ENCODE measurements around the gene KLHL10. TPM values are rescaled to one million over a fixed set of nuclear protein-coding genes. Genes with fewer than 3 reads are reported as not detected.
A peak's percentile ranks its signal among the peaks of the same experiment; 100 is the strongest.

The KLHL10 gene
- under 0.01 TPM in 2 replicates for total RNA-seq

- no peak for TF ChIP-seq CTCF (IDR thresholded peaks at IDR 0.05; ENCODE audit: insufficient read depth, low read depth, low read length)
- DNase-seq (ENCODE audit: low read depth): no peak
- H3K4me3 ChIP-seq (ENCODE audit: low read depth, low read length): no peak within 1 kb of the TSS
Observed at GRCh38 chr17:41837761-41838538, at the start of gene KLHL10. Gene KLHL10, plus strand, starts transcription at chr17:41837825. Its CDS starts 108 bp downstream, at chr17:41837933.

GRCh38 chr17:41792845-41793783, 44.5 kb upstream of the KLHL10 start:
- H3K4me3 ChIP-seq (ENCODE audit: low read depth, low read length): peak overlapping the region; percentile 14
- no peak for TF ChIP-seq CTCF (IDR thresholded peaks at IDR 0.05; ENCODE audit: insufficient read depth, low read depth, low read length)
- peak; percentile 95 for DNase-seq (ENCODE audit: low read depth)

GRCh38 chr17:41793784-41794539, 43.7 kb upstream of the KLHL10 start:
- TF ChIP-seq CTCF (IDR thresholded peaks at IDR 0.05; ENCODE audit: insufficient read depth, low read depth, low read length): no peak
- DNase-seq (ENCODE audit: low read depth): peak; percentile 92
- H3K4me3 ChIP-seq (ENCODE audit: low read depth, low read length): peak overlapping the region; percentile 14

- TF ChIP-seq CTCF (IDR thresholded peaks at IDR 0.05; ENCODE audit: insufficient read depth, low read depth, low read length): no peak
Observed at GRCh38 chr17:41794540-41794975, 43.1 kb upstream of the KLHL10 start.

GRCh38 chr17:41796121-41796895, 41.3 kb upstream of the KLHL10 start:
- no peak overlapping the region for H3K4me3 ChIP-seq (ENCODE audit: low read depth, low read length)
- no peak for TF ChIP-seq CTCF (IDR thresholded peaks at IDR 0.05; ENCODE audit: insufficient read depth, low read depth, low read length)
- DNase-seq (ENCODE audit: low read depth): peak; percentile 28

More at GRCh38 chr17:41794540-41794975, 43.1 kb upstream of the KLHL10 start:
- DNase-seq (ENCODE audit: low read depth): no peak
- no peak overlapping the region for H3K4me3 ChIP-seq (ENCODE audit: low read depth, low read length)

Measured in fibroblast of villous mesenchyme (primary cell).